ENCODE results near the gene ZNRF1. TPM values are rescaled to one million over a fixed set of nuclear protein-coding genes. Genes with fewer than 3 reads are reported as not detected.

ZNRF1 gene
- total RNA-seq, 3 donors from 2014 or later (not counting 1 experiment from before 2014, with no cell fraction given): 2.4 to 5.1 (median 3.4) TPM

- H3K27ac ChIP-seq (ENCODE audit: low read length): no peak overlapping the region
- intact Hi-C loops (cut with micrococcal nuclease): no loop called here
- H3K27me3 ChIP-seq (ENCODE audit: control insufficient read depth, insufficient read depth, low read length): no peaks in the 10 kb centered on the region
- H3K27ac Mint-ChIP-seq: no peak overlapping the region
- TF ChIP-seq, protein P1, sequence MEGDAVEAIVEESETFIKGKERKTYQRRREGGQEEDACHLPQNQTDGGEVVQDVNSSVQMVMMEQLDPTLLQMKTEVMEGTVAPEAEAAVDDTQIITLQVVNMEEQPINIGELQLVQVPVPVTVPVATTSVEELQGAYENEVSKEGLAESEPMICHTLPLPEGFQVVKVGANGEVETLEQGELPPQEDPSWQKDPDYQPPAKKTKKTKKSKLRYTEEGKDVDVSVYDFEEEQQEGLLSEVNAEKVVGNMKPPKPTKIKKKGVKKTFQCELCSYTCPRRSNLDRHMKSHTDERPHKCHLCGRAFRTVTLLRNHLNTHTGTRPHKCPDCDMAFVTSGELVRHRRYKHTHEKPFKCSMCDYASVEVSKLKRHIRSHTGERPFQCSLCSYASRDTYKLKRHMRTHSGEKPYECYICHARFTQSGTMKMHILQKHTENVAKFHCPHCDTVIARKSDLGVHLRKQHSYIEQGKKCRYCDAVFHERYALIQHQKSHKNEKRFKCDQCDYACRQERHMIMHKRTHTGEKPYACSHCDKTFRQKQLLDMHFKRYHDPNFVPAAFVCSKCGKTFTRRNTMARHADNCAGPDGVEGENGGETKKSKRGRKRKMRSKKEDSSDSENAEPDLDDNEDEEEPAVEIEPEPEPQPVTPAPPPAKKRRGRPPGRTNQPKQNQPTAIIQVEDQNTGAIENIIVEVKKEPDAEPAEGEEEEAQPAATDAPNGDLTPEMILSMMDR (IDR thresholded peaks at IDR 0.05): no peak
- peaks cover 26 to 30% of the 10 kb centered on the region in 2 donors for H3K4me1 Mint-ChIP-seq
- 82% methylated on average over 3 of the region's 4 CpGs for WGBS (ENCODE audit: insufficient coverage)
- DNase-seq (no peak), ATAC-seq (no peak)
- no peaks in the 10 kb centered on the region for H3K36me3 ChIP-seq (ENCODE audit: control insufficient read depth, insufficient read depth, low read length)
- H3K27me3 Mint-ChIP-seq (ENCODE audit: low read depth in 2 of 2): peaks cover 41 to 59% of the 10 kb centered on the region in 2 donors
- H3K9me3 ChIP-seq (ENCODE audit: control insufficient read depth, insufficient read depth, low read length): no peaks in the 10 kb centered on the region
- H3K4me3 ChIP-seq (ENCODE audit: low read length): no peak overlapping the region
- peaks cover 26% of the 10 kb centered on the region for H3K4me1 ChIP-seq (ENCODE audit: control insufficient read depth, insufficient read depth, low read length)
- H3K4me3 Mint-ChIP-seq: no peak overlapping the region
- H3K9me3 Mint-ChIP-seq: no peaks in the 10 kb centered on the region
- H3K36me3 Mint-ChIP-seq: no peaks in the 10 kb centered on the region
Measured at GRCh38 chr16:75074304-75074793, 75.5 kb downstream of the ZNRF1 start.

GRCh38 chr16:75074920-75075687 lies 76.3 kb downstream of the ZNRF1 start:
- TF ChIP-seq, protein P1 (IDR thresholded peaks at IDR 0.05): no peak
- Histone ChIP-seq H3K27ac (ENCODE audit: low read length) (no peak overlapping the region), H3K27me3 (ENCODE audit: control insufficient read depth, insufficient read depth, low read length) (no peaks in the 10 kb centered on the region), H3K9me3 (ENCODE audit: control insufficient read depth, insufficient read depth, low read length) (no peaks in the 10 kb centered on the region), H3K4me3 (ENCODE audit: low read length) (no peak overlapping the region), H3K36me3 (ENCODE audit: control insufficient read depth, insufficient read depth, low read length) (no peaks in the 10 kb centered on the region), H3K4me1 (ENCODE audit: control insufficient read depth, insufficient read depth, low read length) (peaks cover 26% of the 10 kb centered on the region)
- intact Hi-C loops (cut with micrococcal nuclease): loop anchor here (1.0 kb wide), 1 partner anchor 10 kb away; no protein-coding TSS in a partner anchor
- DNase-seq (peak; percentile 77 to 92), ATAC-seq (peak; percentile 88 to 97 (median 97))
- Mint-ChIP-seq H3K4me3 (peak overlapping the region; percentile 83), H3K36me3 (no peaks in the 10 kb centered on the region), H3K27ac (peak overlapping the region; percentile 45 to 78), H3K27me3 (ENCODE audit: low read depth in 2 of 2) (peaks cover 41 to 51% of the 10 kb centered on the region in 2 donors), H3K4me1 (peaks cover 26 to 30% of the 10 kb centered on the region in 2 donors), H3K9me3 (no peaks in the 10 kb centered on the region)
- 1% methylated on average over 12 of the region's 12 CpGs for WGBS (ENCODE audit: insufficient coverage)

DNA sequence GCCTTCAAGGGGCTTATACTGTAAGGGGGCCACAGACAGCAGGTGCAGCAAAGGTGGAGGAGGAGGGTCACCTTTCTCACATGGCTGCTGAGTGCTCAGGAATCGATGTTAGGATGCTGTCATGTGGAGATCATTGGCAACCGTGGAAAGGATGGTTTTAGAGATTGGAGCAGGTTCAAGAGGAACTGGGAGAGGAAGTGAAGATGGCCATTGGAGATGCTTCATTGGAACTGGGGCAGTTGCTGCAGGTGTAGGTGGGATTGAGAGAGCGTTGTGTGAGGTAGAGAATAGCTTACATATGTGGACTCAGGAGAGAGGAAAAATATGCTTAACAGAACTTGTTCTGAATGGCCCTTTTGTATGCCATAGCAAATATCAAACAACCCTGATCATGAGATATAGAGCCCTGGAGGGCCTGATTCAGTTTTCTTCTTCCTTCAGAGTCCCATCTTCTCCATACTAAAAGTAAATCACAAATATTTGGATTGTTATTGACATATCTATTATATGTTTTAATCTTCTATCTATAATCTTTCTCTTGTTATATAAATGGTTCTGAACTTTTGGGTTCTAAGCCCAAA lies 77.0 kb downstream of the ZNRF1 start:
- no peak overlapping the region for H3K27ac ChIP-seq (ENCODE audit: low read length)
- peak overlapping the region; percentile 83 for H3K4me3 Mint-ChIP-seq
- no peak overlapping the region for H3K4me3 ChIP-seq (ENCODE audit: low read length)
- H3K4me1 ChIP-seq (ENCODE audit: control insufficient read depth, insufficient read depth, low read length): peaks cover 26% of the 10 kb centered on the region
- TF ChIP-seq, protein P1 (IDR thresholded peaks at IDR 0.05): no peak
- no peak for DNase-seq
- H3K27ac Mint-ChIP-seq: peak overlapping the region; percentile 45 to 78
- peaks cover 26 to 30% of the 10 kb centered on the region in 2 donors for H3K4me1 Mint-ChIP-seq
- H3K9me3 ChIP-seq (ENCODE audit: control insufficient read depth, insufficient read depth, low read length): no peaks in the 10 kb centered on the region
- no peak for ATAC-seq
- peaks cover 34 to 44% of the 10 kb centered on the region in 2 donors for H3K27me3 Mint-ChIP-seq (ENCODE audit: low read depth in 2 of 2)
- H3K36me3 Mint-ChIP-seq: no peaks in the 10 kb centered on the region
- 7% methylated on average over 3 of the region's 3 CpGs for WGBS (ENCODE audit: insufficient coverage)
- H3K36me3 ChIP-seq (ENCODE audit: control insufficient read depth, insufficient read depth, low read length): no peaks in the 10 kb centered on the region
- H3K27me3 ChIP-seq (ENCODE audit: control insufficient read depth, insufficient read depth, low read length): no peaks in the 10 kb centered on the region
- intact Hi-C loops (cut with micrococcal nuclease): loop anchor here (1.0 kb wide), 1 partner anchor 10 kb away; no protein-coding TSS in a partner anchor
- no peaks in the 10 kb centered on the region for H3K9me3 Mint-ChIP-seq
